CD14-positive monocyte (primary cell): ENCODE data around the gene KCNJ5. TPM values are rescaled to one million over a fixed set of nuclear protein-coding genes. Genes with fewer than 3 reads are reported as not detected.

Experiments
- DNase-seq, 3 donors: peaks; one replicate each; pipeline ENCODE4 v3.0.0-alpha.2; 2011 to 2022
- H2AFZ ChIP-seq: 2 replicates; pipeline ENCODE4 v1.6.0; 2012; ENCODE audit warnings: mild to moderate bottlenecking, low read depth, low read length, inconsistent platforms; ENCODE audit not compliant: insufficient read depth, poor library complexity, severe bottlenecking
- H3K27ac ChIP-seq, 2 donors: 1 replicate in 1 of 2; 2 replicates in 1 of 2; pipeline ENCODE4 v1.5.1; 2012 to 2013; ENCODE audit warnings: low read length in 2 of 2, control low read depth in 1 of 2, inconsistent platforms in 1 of 2, low read depth in 1 of 2, mild to moderate bottlenecking in 1 of 2
- H3K27me3 ChIP-seq, 2 donors: one replicate each; pipeline versions ENCODE4 v1.6.0 to v1.6.1; 2011 to 2013; ENCODE audit warnings: low read length in 2 of 2; ENCODE audit not compliant: control insufficient read depth in 2 of 2, insufficient read depth in 2 of 2
- H3K36me3 ChIP-seq, 2 donors: replicated peaks in 1 of 2; 1 replicate in 1 of 2; 2 replicates in 1 of 2; pipeline versions ENCODE4 v1.5.1 to v1.6.1; 2012 to 2013; ENCODE audit warnings: low read length in 2 of 2, control low read depth in 1 of 2, inconsistent platforms in 1 of 2, mild to moderate bottlenecking in 1 of 2; ENCODE audit not compliant: insufficient read depth in 2 of 2, control insufficient read depth in 1 of 2
- H3K4me1 ChIP-seq, 2 donors: 1 replicate in 1 of 2; 2 replicates in 1 of 2; pipeline versions ENCODE4 v1.5.1 to v1.6.1; 2012 to 2013; ENCODE audit warnings: low read length in 2 of 2, control low read depth in 1 of 2, inconsistent platforms in 1 of 2, mild to moderate bottlenecking in 1 of 2, moderate library complexity in 1 of 2; ENCODE audit not compliant: insufficient read depth in 2 of 2, control insufficient read depth in 1 of 2
- H3K4me2 ChIP-seq: replicated peaks from 2 replicates; pipeline ENCODE3; 2012; ENCODE audit warnings: low read length, moderate library complexity, mild to moderate bottlenecking; ENCODE audit not compliant: poor library complexity, severe bottlenecking; ENCODE audit errors: extremely low read depth
- H3K4me3 ChIP-seq, 3 experiments: fragments of 200-600 bp in 1 of 3; sonication (generic) in 1 of 3; replicated peaks in 1 of 3; 1 replicate in 2 of 3; 2 replicates in 1 of 3; pipeline ENCODE4 v1.5.1; 2011 to 2013; ENCODE audit warnings: low read length in 3 of 3, mild to moderate bottlenecking in 3 of 3, control low read depth in 2 of 3, low read depth in 2 of 3, inconsistent platforms in 1 of 3, moderate library complexity in 1 of 3
- H3K79me2 ChIP-seq: 2 replicates; pipeline ENCODE4 v1.6.0; 2012; ENCODE audit warnings: mild to moderate bottlenecking, control low read depth, inconsistent platforms, low read length, moderate library complexity; ENCODE audit not compliant: insufficient read depth
- H3K9ac ChIP-seq: 2 replicates; pipeline ENCODE4 v1.6.0; 2017; ENCODE audit warnings: low read length, mild to moderate bottlenecking; ENCODE audit not compliant: insufficient read depth, poor library complexity, severe bottlenecking
- H3K9me3 ChIP-seq, 2 donors: replicated peaks in 1 of 2; 1 replicate in 1 of 2; 2 replicates in 1 of 2; pipeline versions ENCODE4 v1.5.1 to v1.6.1; 2012 to 2013; ENCODE audit warnings: low read length in 2 of 2, control low read depth in 1 of 2; ENCODE audit not compliant: control insufficient read depth in 1 of 2, insufficient read depth in 1 of 2
- H4K20me1 ChIP-seq: 2 replicates; pipeline ENCODE4 v1.6.0; 2012; ENCODE audit warnings: mild to moderate bottlenecking, low read length, control low read depth, moderate library complexity; ENCODE audit not compliant: insufficient read depth
- H3K27ac Mint-ChIP-seq, 7 donors: one replicate each; pipeline ENCODE4 v1.8.0; 2020; ENCODE audit warnings: mild to moderate bottlenecking in 7 of 7, mixed read lengths in 7 of 7, moderate library complexity in 6 of 7, inconsistent platforms in 2 of 7
- H3K27me3 Mint-ChIP-seq, 3 donors: one replicate each; pipeline ENCODE4 v1.8.0; 2021 to 2022; ENCODE audit warnings: low read depth in 3 of 3, mild to moderate bottlenecking in 3 of 3, mixed read lengths in 3 of 3, moderate library complexity in 3 of 3, inconsistent platforms in 1 of 3
- H3K36me3 Mint-ChIP-seq, 2 donors: one replicate each; pipeline ENCODE4 v1.8.0; 2020; ENCODE audit warnings: mixed read lengths in 2 of 2, inconsistent platforms in 1 of 2, mild to moderate bottlenecking in 1 of 2
- H3K4me1 Mint-ChIP-seq: one replicate; pipeline ENCODE4 v1.8.0; 2020; ENCODE audit warnings: mild to moderate bottlenecking, mixed read lengths
- H3K4me3 Mint-ChIP-seq, 2 donors: one replicate each; pipeline ENCODE4 v1.8.0; 2020; ENCODE audit warnings: mild to moderate bottlenecking in 2 of 2, mixed read lengths in 2 of 2, moderate library complexity in 1 of 2
- H3K9me3 Mint-ChIP-seq, 7 donors: one replicate each; pipeline ENCODE4 v1.8.0; 2020 to 2022; ENCODE audit warnings: mixed read lengths in 7 of 7, mild to moderate bottlenecking in 6 of 7, moderate library complexity in 6 of 7, inconsistent platforms in 2 of 7
- CTCF ChIP-seq: fragments of 200-600 bp; IDR thresholded peaks from one replicate; pipeline ENCODE4 v1.8.0; 2022; ENCODE audit warnings: antibody characterized with exemption, mild to moderate bottlenecking
- WGBS: methylation state at CpG from one replicate; pipeline ENCODE4 v1.1.5; 2013; ENCODE audit warnings: missing lambda C conversion rate; ENCODE audit not compliant: insufficient coverage; 5-methylcytosine and 5-hydroxymethylcytosine counted together
- intact Hi-C, 2 donors: fragments of 100-400 bp; cut with micrococcal nuclease; formaldehyde crosslinking; loops; one replicate each; pipeline versions ENCODE4 v1.15.0 to v1.15.1; 2023
- polyA plus RNA-seq, 3 donors: library from polyadenylated mRNA; depleted of rRNA in 1 of 3; unstranded in 2 of 3; stranded (reverse) in 1 of 3; fragments of 300-500 nt in 2 of 3; fragments of >200 nt in 1 of 3; fragmentation: Illumina TruSeq in 2 of 3; gene quantifications; 1 replicate in 2 of 3; 2 replicates in 1 of 3; pipeline ENCODE4 v1.2.3, GENCODE V29; 2012 to 2021

Gene KCNJ5
- polyA plus RNA-seq, 3 donors = 0.03 TPM; not detected in 2

DNA sequence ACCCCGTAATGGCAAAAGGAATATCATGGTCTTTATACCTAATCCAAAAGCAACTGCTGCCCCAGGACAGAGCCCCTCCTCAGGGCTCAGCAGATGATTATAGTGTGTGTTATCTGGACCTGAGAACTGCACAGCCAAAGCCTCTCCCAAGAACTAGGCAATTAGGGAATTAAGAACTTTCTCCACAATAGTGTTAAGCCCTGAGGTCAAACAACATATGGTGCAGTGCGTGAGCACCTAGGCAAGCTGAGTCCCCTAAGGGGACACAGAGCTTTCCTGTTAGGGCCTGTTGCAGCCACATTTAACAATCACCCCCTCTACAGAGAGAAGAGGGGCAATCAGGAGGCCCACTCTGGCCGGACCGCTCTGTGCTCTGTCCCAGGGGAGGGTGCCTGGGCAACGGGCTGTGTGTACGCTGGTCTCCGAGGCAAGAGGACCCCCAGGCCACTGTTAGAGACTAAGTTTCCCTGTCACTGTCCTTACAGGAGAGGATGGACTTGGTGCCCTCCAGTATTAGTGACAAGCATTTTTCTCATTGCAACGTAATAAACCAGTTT is 1.4 kb upstream of the KCNJ5 start:
- H3K4me3 Mint-ChIP-seq = peak overlapping the region in 1 of 2 donors; percentile 95

GRCh38 chr11:128890216-128890542 is 977 bp upstream of the KCNJ5 start:
- peaks cover 0 to 2% of the 10 kb centered on the region in 2 donors for H3K36me3 Mint-ChIP-seq
- Histone ChIP-seq H3K27me3 (peaks cover 23 to 42% of the 10 kb centered on the region in 2 donors), H3K9ac (peak overlapping the region; percentile 51), H3K4me3 (peak overlapping the region in 2 of 3 experiments; percentile 38 to 70), H3K4me2 (peak overlapping the region; percentile 82), H2AFZ (peak overlapping the region; percentile 70), H3K27ac (no peak overlapping the region), H3K9me3 (peaks cover 0 to 4% of the 10 kb centered on the region in 2 donors), H3K4me1 (peaks cover 21 to 23% of the 10 kb centered on the region in 2 donors), H3K79me2 (no peaks in the 10 kb centered on the region), H3K36me3 (no peaks in the 10 kb centered on the region), H4K20me1 (no peaks in the 10 kb centered on the region)
- no peak overlapping the region for H3K27ac Mint-ChIP-seq
- peaks cover 31% of the 10 kb centered on the region for H3K4me1 Mint-ChIP-seq
- H3K27me3 Mint-ChIP-seq = peaks cover 32 to 50% (median 47%) of the 10 kb centered on the region in 3 donors
- intact Hi-C loops = no loop called here
- H3K9me3 Mint-ChIP-seq = peaks cover 0 to 11% (median 0%) of the 10 kb centered on the region in 7 donors
- DNase-seq = no peak
- 14% methylated on average over 3 of the region's 9 CpGs for WGBS
- peak overlapping the region; percentile 77 to 95 for H3K4me3 Mint-ChIP-seq
- no peak for TF ChIP-seq CTCF

More for the DNA sequence above, 1.4 kb upstream of the KCNJ5 start:
- Histone ChIP-seq H3K4me1 (peaks cover 21 to 23% of the 10 kb centered on the region in 2 donors), H3K9ac (peak overlapping the region; percentile 51), H3K27ac (no peak overlapping the region), H2AFZ (no peak overlapping the region), H4K20me1 (no peaks in the 10 kb centered on the region), H3K79me2 (no peaks in the 10 kb centered on the region), H3K36me3 (no peaks in the 10 kb centered on the region), H3K27me3 (peaks cover 23 to 42% of the 10 kb centered on the region in 2 donors), H3K9me3 (peaks cover 0 to 4% of the 10 kb centered on the region in 2 donors), H3K4me2 (no peak overlapping the region), H3K4me3 (no peak overlapping the region)
- TF ChIP-seq CTCF = no peak
- H3K27ac Mint-ChIP-seq = no peak overlapping the region
- H3K4me1 Mint-ChIP-seq = peaks cover 31% of the 10 kb centered on the region
- peaks cover 0 to 11% (median 0%) of the 10 kb centered on the region in 7 donors for H3K9me3 Mint-ChIP-seq
- intact Hi-C loops = loop anchor here in 1 of 2 donors (10.0 kb wide), 1 partner anchor 445 kb away; no protein-coding TSS in a partner anchor
- WGBS = 96% methylated on average over 4 of the region's 8 CpGs
- no peak for DNase-seq
- peaks cover 0 to 2% of the 10 kb centered on the region in 2 donors for H3K36me3 Mint-ChIP-seq
- H3K27me3 Mint-ChIP-seq = peaks cover 32 to 50% (median 47%) of the 10 kb centered on the region in 3 donors
